Measurements from ENCODE around the gene RBPJ.

Gene RBPJ

GRCh38 chr4:26482508-26483462 lies 162.0 kb downstream of the RBPJ start:
- no peak overlapping the region for H3K27ac ChIP-seq (ENCODE audit: low read depth, low read length)
- no peak overlapping the region for H3K4me2 ChIP-seq (ENCODE audit: low read depth, low read length, poor library complexity, severe bottlenecking)
- no peaks in the 10 kb centered on the region for H3K79me2 ChIP-seq (ENCODE audit: insufficient read depth, low read length)
- no peaks in the 10 kb centered on the region for H3K9me2 ChIP-seq (replicated peaks; ENCODE audit: insufficient read depth, low read length)
- H3K27me3 ChIP-seq (ENCODE audit: low read length) = no peaks in the 10 kb centered on the region
- TF ChIP-seq EZH2phosphoT487 (conservative IDR thresholded peaks at IDR 0.05; ENCODE audit: low read length) (no peak), CTCF (IDR thresholded peaks at IDR 0.05; ENCODE audit: insufficient read depth, low read length, poor library complexity, severe bottlenecking) (no peak)
- H3F3A ChIP-seq (ENCODE audit: insufficient read depth) = no peaks in the 10 kb centered on the region
- no peak overlapping the region for H3K9ac ChIP-seq (ENCODE audit: low read length)
- H2AFZ ChIP-seq (ENCODE audit: low read depth, low read length, severe bottlenecking) = no peak overlapping the region
- no peaks in the 10 kb centered on the region for H3K36me3 ChIP-seq (ENCODE audit: low read length)
- no peaks in the 10 kb centered on the region for H4K20me1 ChIP-seq (ENCODE audit: low read depth, low read length)
- no peak overlapping the region for H3K4me3 ChIP-seq (ENCODE audit: insufficient read depth, low read length, poor library complexity, severe bottlenecking)
- H3K9me3 ChIP-seq (ENCODE audit: insufficient read depth, low read length) = no peaks in the 10 kb centered on the region

GRCh38 chr4:26484032-26484515 lies 163.3 kb downstream of the RBPJ start:
- Histone ChIP-seq H3K27me3 (ENCODE audit: low read length) (no peaks in the 10 kb centered on the region), H3K79me2 (ENCODE audit: insufficient read depth, low read length) (no peaks in the 10 kb centered on the region), H3K36me3 (ENCODE audit: low read length) (no peaks in the 10 kb centered on the region), H3K9me3 (ENCODE audit: insufficient read depth, low read length) (no peaks in the 10 kb centered on the region), H3K9me2 (replicated peaks; ENCODE audit: insufficient read depth, low read length) (no peaks in the 10 kb centered on the region), H2AFZ (ENCODE audit: low read depth, low read length, severe bottlenecking) (no peak overlapping the region), H4K20me1 (ENCODE audit: low read depth, low read length) (no peaks in the 10 kb centered on the region), H3K4me2 (ENCODE audit: low read depth, low read length, poor library complexity, severe bottlenecking) (no peak overlapping the region), H3K27ac (ENCODE audit: low read depth, low read length) (no peak overlapping the region), H3F3A (ENCODE audit: insufficient read depth) (no peaks in the 10 kb centered on the region), H3K4me3 (ENCODE audit: insufficient read depth, low read length, poor library complexity, severe bottlenecking) (no peak overlapping the region), H3K9ac (ENCODE audit: low read length) (no peak overlapping the region)
- no peak for TF ChIP-seq EZH2phosphoT487 (conservative IDR thresholded peaks at IDR 0.05; ENCODE audit: low read length)
- no peak for TF ChIP-seq CTCF (IDR thresholded peaks at IDR 0.05; ENCODE audit: insufficient read depth, low read length, poor library complexity, severe bottlenecking)

- Histone ChIP-seq H3K9me2 (replicated peaks; ENCODE audit: insufficient read depth, low read length) (no peaks in the 10 kb centered on the region), H3K9ac (ENCODE audit: low read length) (no peak overlapping the region), H3K9me3 (ENCODE audit: insufficient read depth, low read length) (no peaks in the 10 kb centered on the region), H3F3A (ENCODE audit: insufficient read depth) (no peaks in the 10 kb centered on the region), H3K79me2 (ENCODE audit: insufficient read depth, low read length) (no peaks in the 10 kb centered on the region), H2AFZ (ENCODE audit: low read depth, low read length, severe bottlenecking) (no peak overlapping the region), H3K4me2 (ENCODE audit: low read depth, low read length, poor library complexity, severe bottlenecking) (no peak overlapping the region), H3K4me3 (ENCODE audit: insufficient read depth, low read length, poor library complexity, severe bottlenecking) (no peak overlapping the region), H3K36me3 (ENCODE audit: low read length) (no peaks in the 10 kb centered on the region), H3K27ac (ENCODE audit: low read depth, low read length) (no peak overlapping the region), H4K20me1 (ENCODE audit: low read depth, low read length) (no peaks in the 10 kb centered on the region), H3K27me3 (ENCODE audit: low read length) (no peaks in the 10 kb centered on the region)
- TF ChIP-seq EZH2phosphoT487 (conservative IDR thresholded peaks at IDR 0.05; ENCODE audit: low read length) = no peak
- no peak for TF ChIP-seq CTCF (IDR thresholded peaks at IDR 0.05; ENCODE audit: insufficient read depth, low read length, poor library complexity, severe bottlenecking)
These were observed 163.7 kb downstream of the RBPJ start for GRCh38 chr4:26484516-26484915.
